ENCODE measurements around the gene PTCH2.
"Not testable (repeated sequence)": the region's sequence is repeated elsewhere in the genome, so short reads cannot be mapped to it uniquely, and the experiment has no call there.

PTCH2 gene

GRCh38 chr1:44838294-44838693 lies 4.8 kb downstream of the PTCH2 start:
- DNase-seq (ENCODE audit: low spot score), result not testable (repeated sequence)

- DNase-seq (ENCODE audit: low spot score), result peak; percentile 85
Measured at GRCh38 chr1:44835738-44836675, 7.0 kb downstream of the PTCH2 start.

- DNase-seq (ENCODE audit: low spot score), result no peak
Measured at GRCh38 chr1:44834328-44834727, 8.7 kb downstream of the PTCH2 start.

DNA sequence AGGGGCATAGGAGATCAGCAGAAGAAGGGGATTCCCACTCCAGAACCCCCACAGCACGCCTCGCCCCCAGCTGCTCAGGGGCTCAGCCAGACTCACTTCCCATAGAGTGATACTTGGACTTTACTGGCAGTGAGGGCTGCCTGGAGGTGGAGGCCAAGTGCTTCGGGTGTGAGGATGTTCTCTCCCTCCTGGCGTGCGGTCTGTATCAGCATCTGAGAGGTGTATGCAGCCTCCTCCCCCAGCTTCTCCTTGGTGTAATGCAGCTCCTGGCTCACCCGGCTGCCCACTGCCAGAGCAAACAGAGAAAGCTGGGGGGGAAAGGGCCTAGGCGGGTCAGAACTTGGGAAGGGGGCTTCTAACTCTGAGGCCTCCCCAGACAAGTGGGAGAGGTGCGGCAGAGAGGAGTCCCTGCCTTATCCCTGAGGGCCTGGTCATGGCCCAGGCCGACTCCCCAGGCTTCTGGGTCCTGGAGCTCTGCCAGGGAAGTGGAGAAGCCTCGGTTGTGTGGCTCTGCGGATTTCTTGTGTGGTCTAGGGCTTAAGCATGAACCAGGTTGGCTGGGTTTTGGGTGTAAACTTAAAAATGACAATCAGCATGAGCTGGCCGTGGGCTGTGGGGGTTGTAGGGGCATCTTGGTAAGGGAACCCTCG lies 10.9 kb downstream of the PTCH2 start:
- no peak for DNase-seq (ENCODE audit: low spot score)

DNA sequence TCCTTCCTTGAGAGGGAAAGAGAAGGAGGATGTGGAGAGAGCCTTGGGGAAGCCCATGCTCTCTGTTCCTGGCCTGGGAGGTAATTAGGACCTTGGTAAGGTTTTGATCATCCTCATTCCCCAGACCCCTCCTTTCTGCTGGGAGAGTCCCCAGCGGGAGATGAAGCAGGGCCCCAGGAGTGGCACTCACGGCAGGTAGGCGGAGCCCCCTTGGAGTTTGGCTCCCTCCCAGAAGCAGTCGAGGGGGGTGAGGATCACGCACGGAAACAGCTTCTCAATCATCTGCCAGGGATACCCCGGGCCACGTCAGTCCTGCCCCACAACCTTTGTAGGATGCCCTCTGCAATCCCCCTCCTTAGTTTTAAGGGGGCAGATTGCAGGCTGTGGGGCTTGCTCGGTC lies 11.5 kb downstream of the PTCH2 start:
- no peak for DNase-seq (ENCODE audit: low spot score)

DNA sequence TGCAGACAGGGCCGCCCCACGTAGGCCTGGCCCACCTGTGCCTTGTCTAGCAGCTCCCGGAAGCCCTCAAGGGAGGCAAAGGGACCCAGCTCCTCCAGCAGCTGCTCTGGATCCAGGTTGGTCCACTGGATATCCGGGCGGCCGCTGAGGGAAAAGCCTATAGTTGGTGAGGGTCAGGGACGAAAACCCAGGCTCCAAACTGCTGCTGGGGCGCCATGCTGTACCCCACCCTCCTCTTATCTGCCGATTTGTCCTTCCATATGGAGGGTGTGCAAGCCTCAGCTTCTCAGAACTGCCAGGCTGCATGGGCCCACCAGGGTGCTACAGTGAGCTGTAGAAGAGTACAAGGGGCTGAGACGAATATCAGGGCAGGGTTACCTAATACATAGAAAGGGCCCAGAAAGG lies 12.2 kb downstream of the PTCH2 start:
- no peak for DNase-seq (ENCODE audit: low spot score)

DNA sequence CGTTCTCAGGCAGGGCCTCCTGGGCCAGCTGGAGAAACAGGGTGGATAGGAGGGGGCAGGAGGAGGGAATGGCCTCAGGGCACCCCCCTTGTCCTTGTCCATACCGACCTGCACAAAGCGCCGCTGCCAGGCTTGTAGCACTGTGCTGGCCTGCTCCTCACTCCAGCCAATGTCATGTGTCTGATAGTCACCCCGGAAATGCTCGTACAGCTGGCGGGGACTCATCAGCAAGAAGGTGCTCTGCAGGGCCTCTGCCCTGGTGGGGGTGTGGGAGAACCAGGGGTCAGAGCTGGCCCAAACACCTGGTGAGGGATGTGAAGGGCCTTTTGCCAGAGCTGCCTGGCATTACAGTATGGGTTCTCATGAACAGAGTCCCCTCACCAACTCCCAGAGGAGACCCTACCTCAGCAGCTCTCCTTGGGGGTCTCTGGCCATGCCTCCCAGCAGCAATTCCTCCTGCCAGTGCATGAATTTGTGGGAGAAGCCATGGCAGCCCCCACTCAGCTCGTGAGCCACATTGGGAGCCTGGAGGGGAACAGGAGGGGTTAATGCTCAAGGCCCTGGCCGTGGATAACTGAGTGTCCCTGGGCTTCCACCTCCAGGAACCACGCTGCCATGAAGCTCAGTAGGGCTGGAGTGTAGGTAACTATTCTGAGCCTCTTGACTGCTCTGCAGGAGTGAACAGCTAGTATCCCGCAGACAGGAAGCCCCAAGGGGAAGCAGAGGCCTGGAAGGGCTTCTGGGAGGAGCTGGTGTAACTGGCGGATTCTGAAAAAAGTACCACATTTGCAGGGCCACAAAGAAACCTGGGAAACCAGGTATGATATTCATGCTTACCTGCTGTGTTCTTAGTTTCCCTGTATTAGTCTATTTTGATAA lies 13.3 kb downstream of the PTCH2 start:
- DNase-seq (ENCODE audit: low spot score), result no peak

GRCh38 chr1:44828841-44829440 lies 14.1 kb downstream of the PTCH2 start:
- DNase-seq (ENCODE audit: low spot score), result no peak

DNA sequence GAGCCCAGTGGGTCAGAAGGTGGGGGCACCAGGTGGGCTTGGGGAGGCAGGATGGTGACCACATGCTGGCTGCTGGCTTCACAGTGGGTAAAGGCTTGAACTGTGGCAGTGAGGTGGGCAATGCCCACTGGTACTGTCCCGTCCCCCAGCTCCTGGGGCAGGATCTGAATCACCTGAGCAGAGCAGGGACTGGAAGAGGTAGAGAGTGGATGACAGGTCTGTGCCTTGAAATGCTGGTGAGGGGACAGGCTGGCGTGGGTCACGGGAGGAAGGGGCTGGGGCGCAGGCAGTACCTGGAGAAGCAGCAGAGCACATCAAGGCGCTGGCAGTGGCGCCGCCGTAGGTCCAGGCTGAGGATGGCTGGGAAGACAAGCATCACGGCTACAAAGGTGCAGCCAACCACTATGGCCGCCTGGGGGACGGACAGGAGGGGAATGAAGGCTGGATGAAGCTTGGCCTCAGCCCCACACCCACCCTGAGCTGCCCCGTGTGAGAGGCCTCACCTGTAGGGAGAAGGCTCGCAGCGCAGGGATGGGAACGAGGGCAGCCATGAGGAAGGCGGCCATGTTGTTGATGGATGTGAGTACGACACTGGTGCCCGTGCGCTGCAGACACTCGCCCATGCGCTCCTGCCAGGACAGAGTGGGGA lies 14.9 kb downstream of the PTCH2 start:
- DNase-seq (ENCODE audit: low spot score), result no peak

DNA sequence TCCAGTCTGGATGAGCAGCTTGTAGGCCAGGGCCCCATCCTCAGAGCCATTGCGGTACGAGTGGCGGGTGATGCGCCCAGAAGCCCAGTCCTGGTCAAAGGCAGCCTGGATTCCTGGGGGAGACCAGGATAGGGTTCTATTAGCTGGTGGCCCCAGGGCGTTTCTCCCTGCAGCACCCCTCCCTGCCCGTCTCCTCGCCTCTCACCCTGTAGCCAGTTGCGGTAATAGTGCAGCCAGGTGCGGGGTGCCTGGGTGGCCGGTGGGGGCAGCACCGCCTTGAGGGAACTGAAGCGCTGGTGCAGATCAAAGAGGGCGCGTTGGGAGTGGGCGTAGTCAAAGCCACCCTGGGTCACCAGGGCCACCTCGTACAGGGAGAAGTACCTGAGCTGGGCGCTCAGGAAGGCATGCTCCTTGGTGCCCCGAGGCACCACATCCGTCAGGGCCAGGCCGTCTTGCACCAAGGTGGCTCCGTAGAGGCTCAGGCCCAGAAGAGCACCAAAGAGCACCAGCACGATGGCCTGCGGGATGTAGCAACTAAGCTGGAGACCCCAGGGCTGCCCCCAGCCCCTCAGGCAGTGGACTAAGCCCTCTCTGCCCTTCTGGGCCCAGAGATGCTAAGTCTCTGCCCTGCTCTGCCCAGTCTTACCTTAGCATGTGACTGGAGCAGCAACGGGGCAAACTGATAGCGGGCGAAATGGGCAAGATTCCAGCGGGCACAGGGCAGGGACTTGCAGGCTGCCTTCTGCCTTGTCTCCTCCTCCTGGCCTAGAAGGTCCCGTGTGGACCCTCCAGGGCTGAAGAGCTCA lies 15.7 kb downstream of the PTCH2 start:
- DNase-seq (ENCODE audit: low spot score), result no peak

DNA sequence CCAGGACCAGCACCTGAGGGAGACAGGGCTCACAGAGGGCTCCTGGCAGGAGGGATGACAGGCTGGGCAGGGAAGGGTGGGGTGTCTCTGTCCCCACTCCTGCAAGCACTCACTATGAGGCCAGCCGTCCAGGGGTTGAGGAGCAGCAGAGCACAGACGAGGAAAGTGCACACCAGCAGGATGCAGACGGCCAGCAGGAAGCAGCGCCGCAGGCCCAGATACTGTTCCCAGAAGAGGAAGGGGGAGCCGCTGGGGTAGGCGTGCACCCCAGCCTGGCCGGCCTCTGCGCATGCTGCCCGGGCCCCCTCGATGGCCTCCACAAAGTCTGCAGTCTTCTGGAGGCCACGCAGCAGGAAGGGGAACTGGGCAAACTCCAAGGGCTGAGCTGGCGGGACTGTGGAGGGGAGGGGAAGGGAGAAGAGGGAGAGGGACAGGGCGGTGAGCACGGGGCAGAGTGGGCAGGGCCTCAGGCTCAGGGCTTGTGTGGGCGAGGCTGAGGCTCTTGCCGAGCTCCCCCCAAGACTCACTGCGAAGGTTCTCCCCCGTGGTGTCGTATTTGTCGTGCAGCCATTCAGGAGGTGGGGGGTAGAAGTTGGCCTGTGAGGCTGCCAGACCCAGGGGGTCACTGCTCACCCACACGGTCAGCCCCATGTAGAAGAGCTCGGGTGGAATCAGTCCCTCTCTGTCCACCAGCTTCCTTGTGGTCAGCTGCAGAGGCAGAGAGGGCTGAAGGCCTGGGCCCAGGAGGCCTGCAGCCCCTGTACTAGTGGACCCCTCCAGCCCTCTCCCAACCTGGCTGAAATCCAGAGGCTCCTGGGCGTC lies 16.5 kb downstream of the PTCH2 start:
- DNase-seq (ENCODE audit: low spot score), result no peak

DNA sequence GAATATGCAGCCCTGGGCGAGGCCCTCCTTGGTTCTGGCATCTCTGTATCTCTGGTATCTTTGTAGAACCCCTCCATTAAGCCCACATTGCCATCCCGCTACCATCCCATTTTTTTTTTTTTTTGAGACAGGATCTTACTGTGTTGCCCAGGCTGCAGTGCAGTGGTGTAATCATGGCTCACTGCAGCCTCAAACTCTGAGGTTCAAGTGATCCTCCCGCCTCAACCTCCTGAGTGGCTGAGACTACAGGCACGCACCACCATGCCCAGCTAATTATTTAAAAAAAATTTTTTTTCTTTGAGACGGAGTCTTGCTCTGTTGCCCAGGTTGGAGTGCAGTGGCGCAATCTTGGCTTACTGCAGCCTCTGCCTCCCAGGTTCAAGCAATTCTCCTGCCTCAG lies 18.7 kb downstream of the PTCH2 start:
- DNase-seq (ENCODE audit: low spot score), result not testable (repeated sequence)

DNA sequence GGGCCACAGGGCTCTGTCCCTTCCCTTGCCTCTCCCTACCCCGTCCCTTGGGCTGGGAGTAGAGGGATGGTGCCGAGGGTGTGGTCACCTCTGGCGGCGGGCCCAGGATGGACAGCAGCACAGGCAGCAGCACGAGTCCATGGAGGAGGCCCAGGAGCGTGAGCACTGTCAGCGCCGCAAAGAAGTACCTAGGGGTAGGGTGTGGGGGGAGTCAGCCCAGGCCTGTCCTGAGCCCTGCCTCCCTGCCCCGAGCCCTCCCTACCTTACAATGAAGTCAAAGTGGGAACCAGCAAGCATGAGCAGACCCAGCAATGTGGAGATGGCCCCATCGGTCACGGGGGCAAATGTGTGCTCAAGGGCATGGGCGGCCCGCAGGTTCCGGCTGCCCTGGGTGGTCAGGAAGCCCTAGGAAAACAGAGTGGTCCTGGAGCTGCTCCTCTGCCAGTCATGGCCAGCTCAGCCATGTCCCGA lies 20.0 kb downstream of the PTCH2 start:
- DNase-seq (ENCODE audit: low spot score), result no peak

DNA sequence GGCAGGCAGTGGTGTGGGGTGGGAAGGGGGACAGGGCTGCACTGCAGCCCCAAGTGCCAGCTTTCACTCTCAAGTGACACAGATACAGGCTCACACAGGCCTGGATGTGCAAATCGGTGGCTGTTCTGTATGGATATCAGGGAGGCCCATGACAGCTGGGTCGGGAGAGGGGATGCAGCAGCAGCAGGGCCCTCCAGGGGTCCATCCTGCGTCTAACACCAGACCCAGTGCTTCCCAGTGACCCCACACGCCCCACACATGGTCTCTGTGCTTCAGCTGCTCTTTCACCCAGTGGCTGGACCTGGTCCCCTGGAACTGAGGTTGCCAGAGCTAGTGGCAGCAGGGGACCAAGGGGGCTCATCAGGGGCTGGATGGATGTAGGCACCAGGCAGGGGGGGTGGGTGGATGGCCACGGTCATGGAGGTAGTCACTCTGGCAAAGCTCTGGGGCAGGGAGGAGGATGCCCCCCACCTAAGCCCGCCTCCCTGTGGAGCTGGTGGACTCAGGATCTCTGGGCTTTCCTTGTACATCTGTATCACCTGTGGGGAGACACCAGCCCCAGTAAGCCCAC lies 20.8 kb downstream of the PTCH2 start:
- no peak for DNase-seq (ENCODE audit: low spot score)

GRCh38 chr1:44821240-44821715 lies 21.8 kb downstream of the PTCH2 start:
- no peak for DNase-seq (ENCODE audit: low spot score)

DNA sequence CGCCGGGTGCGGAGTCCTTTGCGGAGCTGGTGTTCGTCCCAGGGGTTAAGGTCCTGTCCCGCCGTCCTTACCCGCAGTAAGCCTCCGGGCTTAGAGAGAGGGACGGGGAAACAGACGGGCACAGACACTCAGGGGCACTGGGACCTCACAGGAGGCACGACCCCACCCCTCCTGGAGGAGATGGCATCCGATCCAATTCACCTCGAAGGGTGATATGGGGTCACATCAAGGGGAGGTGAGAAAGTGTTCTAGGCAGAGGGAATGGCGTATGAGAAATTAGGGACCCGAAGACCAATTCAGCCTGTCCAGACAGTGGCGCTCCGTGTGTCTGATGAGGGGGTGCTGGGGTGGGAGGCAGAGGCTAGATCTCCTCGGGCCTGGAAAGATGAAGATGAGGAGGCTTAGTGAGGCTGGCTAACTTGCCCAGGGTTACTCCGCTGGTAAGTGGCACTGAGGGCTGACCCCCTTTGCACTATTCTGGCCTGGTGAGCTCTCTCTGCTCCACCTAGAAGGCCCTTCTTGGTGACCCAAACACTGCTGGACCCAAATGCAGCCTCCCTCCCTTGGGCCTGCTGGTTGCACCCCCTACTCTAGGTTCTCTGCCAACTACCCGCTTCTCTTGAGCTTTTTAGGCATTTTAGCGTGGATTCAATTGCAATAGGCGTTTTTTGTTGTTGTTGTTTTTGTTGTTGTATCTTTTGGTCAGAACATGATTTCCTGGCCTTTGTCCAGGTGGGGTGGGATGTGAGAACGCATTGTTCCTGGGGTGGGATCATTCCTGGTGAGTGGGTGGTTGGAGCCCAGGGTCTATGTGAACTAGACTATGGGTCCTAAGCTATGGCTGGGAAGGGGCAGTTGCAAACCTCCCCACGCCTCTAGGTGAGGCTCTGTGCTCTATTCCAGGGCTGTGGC lies 22.5 kb downstream of the PTCH2 start:
- DNase-seq (ENCODE audit: low spot score), result no peak

DNA sequence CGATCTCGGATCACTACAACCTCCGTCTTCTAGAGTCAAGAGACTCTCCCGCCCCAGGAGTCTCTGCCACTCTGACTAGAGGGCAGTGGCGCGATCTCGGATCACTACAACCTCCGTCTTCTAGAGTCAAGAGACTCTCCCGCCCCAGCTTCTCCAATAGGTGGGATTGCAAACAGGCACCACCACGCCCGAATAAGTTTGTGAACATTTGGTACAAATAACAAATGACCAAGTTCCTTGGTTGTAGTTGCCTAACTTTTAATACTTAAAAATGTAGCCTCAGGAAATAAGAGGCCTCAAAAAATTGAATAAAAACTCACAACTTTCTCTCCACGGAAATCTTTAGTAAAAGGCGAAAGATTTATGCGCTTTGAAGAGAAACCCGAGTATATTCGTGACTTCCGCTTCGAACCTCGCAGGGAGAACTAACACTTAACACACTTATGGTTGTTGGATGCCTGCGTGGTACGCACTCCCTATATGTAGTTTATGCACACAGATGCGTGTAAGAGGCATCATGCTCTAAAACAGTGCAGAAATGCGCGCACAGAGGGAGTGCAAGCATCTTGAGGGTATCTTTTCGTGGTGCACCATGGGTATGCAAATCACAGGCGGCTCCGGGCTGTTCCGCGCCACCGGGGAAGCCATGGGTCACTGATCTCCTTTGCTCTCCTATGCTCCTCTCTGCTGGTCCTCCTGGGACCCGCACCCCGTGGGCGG lies 23.3 kb downstream of the PTCH2 start:
- peak; percentile 85 for DNase-seq (ENCODE audit: low spot score)
